Neural cell (in vitro differentiated cells): ENCODE results near the gene NUP98.

ENCODE experiments used
- CTCF ChIP-seq: fragments of 450-650 bp; IDR thresholded peaks from 2 replicates; pipeline ENCODE4 v1.5.1; 2014; ENCODE audit warnings: antibody characterized with exemption, mild to moderate bottlenecking, moderate library complexity; ENCODE audit not compliant: poor library complexity, severe bottlenecking
- EZH2 ChIP-seq: fragments of 200-600, 300-800 bp; shearing (Covaris generic), sonication (generic); IDR thresholded peaks from 2 replicates; pipeline ENCODE4 v1.6.1; 2014; ENCODE audit warnings: antibody characterized with exemption, low read length, borderline replicate concordance, mild to moderate bottlenecking; ENCODE audit not compliant: insufficient read depth, poor library complexity, severe bottlenecking
- REST ChIP-seq: IDR thresholded peaks from 2 replicates; pipeline ENCODE4 v1.6.1; 2012; ENCODE audit warnings: borderline replicate concordance
- TAF1 ChIP-seq: IDR thresholded peaks from 2 replicates; pipeline ENCODE4 v1.6.1; 2012; ENCODE audit warnings: low read depth

- TF ChIP-seq TAF1 (no peak), REST (no peak), CTCF (no peak), EZH2 (no peak)
These were observed 24.2 kb downstream of the NUP98 start for GRCh38 chr11:3773180-3773579.
